Urothelium cell line (cell line): ENCODE measurements around the gene ETV3L.

Experiments
- DNase-seq: peaks from one replicate; pipeline ENCODE4 v3.0.0; 2011; ENCODE audit warnings: low spot score, mixed read lengths
- FAIRE-seq: peaks from 2 replicates; lab custom pipeline; 2011; peaks lifted over from hg19 to GRCh38; lab: Jason Lieb, UNC

ETV3L gene

DNA sequence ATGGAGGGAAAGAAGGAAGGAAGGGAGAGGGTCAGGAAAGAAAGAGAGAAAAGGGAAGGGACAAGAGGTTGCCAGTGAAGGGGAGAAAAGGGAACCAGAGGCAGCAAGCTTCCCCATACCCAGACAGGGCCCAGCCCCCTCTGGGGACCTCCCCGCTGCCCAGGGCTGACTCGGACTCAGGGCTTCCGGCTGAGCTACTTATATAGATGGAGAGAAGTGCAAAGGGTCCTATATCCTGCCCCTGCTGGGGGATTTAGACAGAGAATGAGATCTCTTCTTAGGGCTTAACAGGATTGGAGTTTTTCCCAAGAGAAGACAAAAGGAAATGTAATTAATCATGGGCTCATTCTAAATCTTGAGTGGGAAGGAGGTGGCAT is at the start of gene ETV3L:
Gene ETV3L (minus strand): TSS at position 176 of the 377 bp plus-strand sequence. CDS start 285 bp downstream, outside the sequence.
- FAIRE-seq (no peak), DNase-seq (no peak)

- DNase-seq = no peak
- no peak for FAIRE-seq
Measured at GRCh38 chr1:157147906-157148700, 48.5 kb upstream of the ETV3L start.

GRCh38 chr1:157147037-157147436 is 47.4 kb upstream of the ETV3L start:
- FAIRE-seq = no peak
- DNase-seq = no peak

GRCh38 chr1:157146244-157146643 is 46.6 kb upstream of the ETV3L start:
- FAIRE-seq = no peak
- no peak for DNase-seq

GRCh38 chr1:157145076-157145475 is 45.5 kb upstream of the ETV3L start:
- FAIRE-seq = no peak
- DNase-seq = no peak

DNA sequence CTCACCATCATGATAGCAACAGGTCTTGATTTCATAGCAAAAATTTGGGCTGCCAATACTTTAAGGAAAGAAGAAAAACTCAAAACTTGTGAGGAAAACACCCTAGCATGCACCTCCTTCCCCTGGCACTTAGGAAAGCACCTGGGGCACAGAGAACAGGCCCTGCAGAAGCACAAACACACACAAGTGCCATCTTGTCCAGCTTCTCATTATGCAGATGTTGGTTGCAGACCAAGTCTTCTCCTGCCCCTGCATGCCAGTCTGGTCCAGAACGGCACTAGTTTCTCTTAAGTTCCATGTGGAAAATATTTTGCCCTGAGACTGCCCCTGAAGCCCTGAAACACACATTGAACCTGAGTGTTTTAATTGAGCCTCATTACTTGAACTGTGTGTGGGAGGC is 44.9 kb upstream of the ETV3L start:
- DNase-seq (no peak), FAIRE-seq (no peak)

GRCh38 chr1:157142765-157143423 is 43.3 kb upstream of the ETV3L start:
- DNase-seq (no peak), FAIRE-seq (no peak)

DNA sequence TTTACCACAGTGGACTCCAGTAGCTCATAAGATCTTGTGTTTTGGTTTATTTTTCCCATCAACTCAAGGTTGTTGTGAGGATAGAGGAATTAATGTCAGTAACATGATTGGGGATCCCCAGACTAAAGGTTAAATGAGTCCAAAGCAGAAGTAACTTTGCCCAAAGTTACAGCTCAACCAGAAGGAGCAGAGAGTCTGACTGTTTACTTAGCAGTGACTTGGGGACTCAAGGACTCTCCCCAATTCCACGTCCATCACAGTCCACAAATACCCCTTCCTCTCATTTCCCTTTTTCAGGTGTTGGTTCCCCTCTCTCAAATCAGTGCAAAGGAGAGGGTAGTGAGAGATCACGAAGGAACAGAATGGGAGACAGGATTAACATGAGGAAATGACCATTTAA is 42.6 kb upstream of the ETV3L start:
- FAIRE-seq = no peak
- no peak for DNase-seq

DNA sequence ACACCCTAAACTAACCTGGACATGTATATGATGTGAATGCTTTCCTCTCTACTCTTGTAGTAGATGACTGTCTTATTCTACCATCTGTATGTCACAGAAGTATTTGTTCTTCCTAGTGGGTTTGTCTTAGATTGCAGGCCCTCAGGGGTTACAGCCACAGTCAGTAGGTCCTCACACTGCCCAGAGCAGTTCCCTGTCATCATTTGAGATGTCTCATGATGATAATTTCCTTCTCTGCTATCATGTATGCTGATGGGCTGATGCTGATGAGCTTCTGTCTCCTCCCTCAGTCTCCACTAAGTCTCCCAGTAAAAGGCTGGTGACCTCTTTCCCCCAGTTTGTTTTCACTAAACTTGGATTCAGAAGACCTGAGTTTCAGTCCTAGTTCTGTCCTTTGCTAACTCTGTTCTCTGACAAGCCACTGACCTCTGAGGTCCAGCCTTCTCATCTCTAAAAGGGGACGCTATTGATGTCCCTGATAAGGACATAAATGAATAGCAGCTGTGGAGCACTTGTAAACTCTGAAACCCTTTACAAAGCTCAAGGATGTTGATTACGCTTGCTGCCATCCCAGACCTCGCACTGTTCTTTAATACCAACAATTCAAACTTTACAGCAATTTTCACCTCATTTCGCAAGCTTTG is 41.7 kb upstream of the ETV3L start:
- FAIRE-seq (no peak), DNase-seq (no peak)

DNA sequence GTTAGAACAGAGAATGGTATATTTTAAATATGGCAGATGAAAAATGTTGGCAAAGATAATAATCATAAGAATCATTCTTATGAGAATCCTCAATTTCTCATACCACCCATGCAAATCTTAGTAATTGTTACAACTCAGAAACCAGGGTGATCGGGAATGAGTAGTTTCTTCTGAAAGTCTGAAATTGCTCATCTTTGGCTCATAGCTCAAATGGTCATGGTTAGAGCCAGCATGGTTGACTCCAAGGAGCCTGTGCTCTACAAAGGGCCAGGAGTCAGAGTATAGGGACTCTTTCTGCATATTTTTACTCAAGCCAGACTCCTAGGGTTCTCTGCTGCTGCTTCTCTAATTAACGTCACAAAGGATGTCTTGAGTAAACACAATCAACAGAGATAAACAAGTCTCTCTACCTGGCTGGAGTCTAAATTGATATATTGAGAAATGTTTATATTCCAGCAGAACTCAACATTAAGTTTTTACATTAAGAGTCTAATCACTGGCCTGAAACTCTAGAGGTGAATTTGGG is 40.5 kb upstream of the ETV3L start:
- DNase-seq (no peak), FAIRE-seq (no peak)

DNA sequence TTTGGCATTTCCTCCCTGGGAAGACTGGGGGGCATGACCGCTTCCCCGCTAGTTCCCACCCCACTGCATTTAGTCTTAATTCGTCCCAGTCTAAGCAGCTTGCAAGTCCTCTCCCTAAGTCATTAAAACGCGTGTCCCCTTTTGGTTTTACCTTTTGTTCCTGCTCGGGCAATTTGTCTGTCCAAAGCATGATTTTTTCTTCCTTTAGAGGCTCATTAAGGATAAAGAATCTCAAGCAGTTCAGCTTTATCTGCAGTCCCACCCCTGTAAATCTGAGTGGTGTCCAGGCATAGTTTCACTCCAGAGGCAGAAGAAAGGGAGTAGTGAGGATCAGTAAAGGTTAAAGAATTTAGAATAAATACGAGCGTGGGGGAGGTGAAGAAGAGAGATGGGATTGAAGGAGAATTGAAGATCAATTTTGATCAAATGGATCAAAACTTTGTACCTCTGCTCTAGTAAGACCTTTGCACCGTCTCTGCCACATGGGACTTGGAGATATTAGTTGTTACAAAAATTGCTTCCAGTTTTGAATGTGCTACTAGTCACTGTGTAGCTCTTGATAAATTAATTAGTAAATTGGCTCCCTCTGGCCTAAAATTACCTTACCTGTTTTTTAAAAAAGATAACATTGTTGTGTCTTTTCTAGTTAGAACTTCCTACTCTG is 39.6 kb upstream of the ETV3L start:
- FAIRE-seq (no peak), DNase-seq (no peak)

DNA sequence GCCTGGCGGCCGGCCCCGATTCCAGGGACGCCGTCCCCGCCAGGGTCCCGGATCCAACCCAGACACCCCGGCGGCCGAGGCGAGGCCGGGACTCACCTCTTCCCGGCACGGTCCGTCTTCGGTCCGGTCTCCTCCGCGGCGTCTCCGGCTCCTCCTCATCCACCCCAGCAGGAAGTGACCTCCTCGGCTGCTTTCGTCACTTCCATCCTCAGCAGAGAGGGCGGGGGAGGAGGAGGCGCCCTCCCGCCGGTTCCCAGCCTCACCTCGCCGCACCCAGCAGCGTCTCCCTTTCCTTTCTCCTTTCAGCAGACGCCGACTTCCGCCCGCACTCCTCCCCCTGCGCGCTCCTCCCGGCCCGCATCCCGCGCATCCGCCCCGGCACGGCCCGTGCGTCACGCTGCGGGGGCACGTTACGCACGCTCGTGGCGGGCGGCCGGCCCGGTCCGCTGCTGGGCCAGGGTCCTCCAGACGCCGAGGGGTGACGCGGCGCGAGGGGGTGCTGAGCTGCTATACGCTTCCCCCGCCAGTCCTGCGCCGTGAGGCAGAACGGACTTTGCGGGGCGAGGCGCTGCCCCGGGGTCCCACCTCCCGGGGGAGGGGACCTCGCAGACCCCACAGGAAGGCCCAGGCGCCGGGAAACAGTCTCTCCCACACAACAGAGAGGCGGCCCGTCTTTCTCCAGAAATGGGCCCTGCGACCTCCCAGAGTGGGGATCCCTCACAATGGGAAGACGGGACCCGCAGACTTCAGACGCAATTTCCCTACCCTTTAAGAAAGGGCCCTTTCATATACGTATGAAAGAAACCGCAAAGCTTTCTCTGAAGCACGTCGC is 38.8 kb upstream of the ETV3L start, which contains the start of gene ETV3:
Gene ETV3 (minus strand): TSS at position 176 of the 832 bp plus-strand sequence. CDS start 2,043 bp downstream, outside the sequence.
- FAIRE-seq = no peak
- peak; percentile 95 for DNase-seq

GRCh38 chr1:157137408-157138219 is 38.0 kb upstream of the ETV3L start:
- no peak for FAIRE-seq
- DNase-seq = no peak

DNA sequence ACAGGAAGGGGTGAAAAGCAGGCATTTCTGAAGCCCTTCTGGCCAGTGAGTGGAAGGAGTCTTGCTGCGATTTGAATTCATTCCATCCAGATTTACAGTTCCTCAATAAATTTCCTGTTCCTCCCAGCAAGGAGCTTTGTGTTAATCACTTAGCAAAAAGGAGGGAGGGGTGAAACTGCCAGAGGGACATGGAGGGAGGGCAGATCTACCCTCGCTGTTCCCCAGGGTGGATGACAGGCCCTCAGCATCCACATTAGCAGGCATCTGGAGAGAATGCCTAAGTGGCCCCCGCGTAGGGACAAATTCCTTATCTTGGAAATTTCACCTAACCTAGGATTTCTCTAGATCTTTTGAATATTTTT is 37.4 kb upstream of the ETV3L start:
- DNase-seq (no peak), FAIRE-seq (no peak)

DNA sequence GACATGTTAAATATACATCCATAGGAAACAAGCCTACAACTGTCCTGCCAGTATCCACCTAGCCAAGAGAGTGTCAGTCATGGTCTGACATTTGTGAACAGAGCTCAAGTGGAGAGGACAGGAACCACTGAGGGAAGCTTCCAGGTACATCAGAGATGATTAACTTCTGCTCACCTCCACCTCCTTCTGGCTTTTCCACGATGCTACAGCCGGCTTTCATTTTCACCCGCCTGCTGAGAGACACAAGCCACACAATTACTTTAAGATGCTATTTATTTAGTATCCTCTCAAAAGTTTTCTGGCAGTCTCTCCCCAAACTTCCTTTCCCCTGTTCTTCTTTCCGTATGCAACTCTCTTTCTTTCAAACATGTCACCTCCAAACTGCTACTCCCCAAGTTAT is 36.5 kb upstream of the ETV3L start:
- FAIRE-seq (no peak), DNase-seq (no peak)

GRCh38 chr1:157135646-157136045 is 36.0 kb upstream of the ETV3L start:
- DNase-seq (no peak), FAIRE-seq (no peak)

DNA sequence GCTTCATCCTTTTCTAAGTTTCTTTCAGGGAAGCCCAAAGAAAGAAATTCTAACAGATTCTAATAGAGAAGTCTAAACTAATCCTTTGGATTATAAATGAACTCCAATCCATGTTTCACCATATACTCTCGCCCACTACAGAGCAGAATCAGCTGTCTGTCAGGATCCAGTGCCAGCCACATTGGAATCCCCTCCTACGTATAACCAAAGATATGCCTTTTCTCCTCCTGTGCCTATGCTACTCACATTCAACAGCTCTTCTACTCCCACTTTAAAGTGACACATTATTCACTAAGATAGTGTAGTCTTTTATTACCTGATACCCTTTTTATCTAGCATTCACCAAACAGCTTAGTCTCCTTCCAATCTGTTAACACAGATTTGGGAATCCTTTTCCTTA is 35.5 kb upstream of the ETV3L start:
- FAIRE-seq (no peak), DNase-seq (no peak)

GRCh38 chr1:157134442-157134841 is 34.8 kb upstream of the ETV3L start:
- FAIRE-seq (no peak), DNase-seq (no peak)

GRCh38 chr1:157133426-157133825 is 33.8 kb upstream of the ETV3L start:
- no peak for DNase-seq
- no peak for FAIRE-seq
